NCI-H2107 (cell line): ENCODE data around the gene EXOSC10.
"Not testable (repeated sequence)": the region's sequence is repeated elsewhere in the genome, so short reads cannot be mapped to it uniquely, and the experiment has no call there.

Experiments used
- DNase-seq: peaks from one replicate; lab custom pipeline; 2025; lab: John Stamatoyannopoulos, UW

EXOSC10 gene

DNA sequence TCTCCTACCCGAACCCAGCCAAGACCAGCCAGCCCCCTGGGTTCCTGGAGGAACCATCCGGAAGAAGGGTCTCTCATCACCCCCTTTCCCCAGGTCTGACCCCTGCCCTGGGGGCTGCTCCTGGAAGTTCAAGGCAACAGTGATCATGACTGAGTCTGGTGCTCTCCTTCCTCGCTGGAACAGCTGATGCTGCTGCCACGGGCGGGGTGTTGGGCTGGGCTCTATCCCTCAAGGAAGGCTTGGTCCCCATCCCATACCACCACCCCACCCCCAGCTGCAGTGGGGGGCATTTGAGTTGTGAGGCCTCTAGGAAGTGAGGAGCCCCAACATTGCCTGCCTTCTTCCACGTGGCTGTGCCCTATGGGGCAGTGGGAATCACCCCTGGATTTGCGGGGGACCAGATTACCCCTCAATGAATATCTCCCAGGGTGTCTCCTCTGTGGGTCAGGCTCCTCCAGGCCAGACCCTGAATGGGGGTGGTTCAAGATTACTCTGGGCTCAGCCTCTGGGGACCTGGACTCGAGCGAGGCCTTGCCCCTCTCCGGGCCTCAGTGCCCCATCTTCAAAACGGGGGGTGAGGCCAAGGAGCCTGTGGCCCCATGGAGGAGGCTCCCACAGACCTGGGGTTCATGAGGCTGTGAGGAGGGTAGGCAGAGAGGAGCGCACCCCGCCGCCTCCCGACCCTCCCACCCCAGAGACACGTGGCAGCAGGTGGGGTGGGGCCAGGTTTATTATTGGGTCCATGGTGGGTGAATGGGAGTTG, 55.4 kb downstream of the EXOSC10 start:
- no peak for DNase-seq

DNA sequence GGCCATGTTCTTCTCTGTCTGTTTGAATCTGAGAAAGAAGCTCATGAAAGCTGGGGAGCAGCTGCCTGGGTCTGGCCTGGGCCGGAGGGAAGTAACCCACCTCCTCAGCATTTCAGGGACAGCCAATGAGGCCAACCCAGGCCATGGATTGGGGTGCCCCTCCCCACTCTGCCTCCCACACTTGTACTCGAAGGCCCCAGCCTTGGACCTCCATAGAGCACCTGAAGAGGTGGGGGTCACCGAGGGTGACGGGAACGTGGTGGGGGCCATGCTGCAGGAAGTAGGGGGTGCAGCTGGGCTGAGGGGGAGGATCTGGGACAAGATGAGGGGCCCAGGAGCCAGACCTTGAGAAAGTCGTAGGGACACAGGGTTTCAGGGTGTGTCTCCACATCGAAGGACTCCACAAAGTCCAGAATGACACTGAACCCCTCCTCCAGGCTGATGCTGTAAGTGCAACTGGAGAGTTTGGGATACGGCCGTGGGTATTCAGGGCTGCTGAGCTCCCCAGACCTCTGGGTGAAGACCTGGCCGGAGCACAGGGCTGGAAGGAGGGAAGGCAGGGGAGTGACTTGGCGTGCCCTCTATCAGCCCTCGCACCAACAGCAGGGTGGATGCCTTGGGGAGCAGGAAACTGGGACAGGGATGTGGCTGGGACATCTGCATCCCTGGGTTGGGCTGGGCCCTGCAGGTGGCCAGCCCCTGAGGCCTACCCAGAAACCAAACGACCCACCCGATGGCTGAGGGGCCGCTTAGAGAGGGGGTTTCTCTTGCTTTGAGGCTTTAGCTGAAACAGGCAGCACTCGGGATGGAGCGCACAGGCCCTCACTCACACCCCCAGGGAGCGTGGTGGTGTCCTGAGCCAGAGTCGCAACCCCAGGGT, 56.4 kb downstream of the EXOSC10 start:
- DNase-seq = no peak

DNA sequence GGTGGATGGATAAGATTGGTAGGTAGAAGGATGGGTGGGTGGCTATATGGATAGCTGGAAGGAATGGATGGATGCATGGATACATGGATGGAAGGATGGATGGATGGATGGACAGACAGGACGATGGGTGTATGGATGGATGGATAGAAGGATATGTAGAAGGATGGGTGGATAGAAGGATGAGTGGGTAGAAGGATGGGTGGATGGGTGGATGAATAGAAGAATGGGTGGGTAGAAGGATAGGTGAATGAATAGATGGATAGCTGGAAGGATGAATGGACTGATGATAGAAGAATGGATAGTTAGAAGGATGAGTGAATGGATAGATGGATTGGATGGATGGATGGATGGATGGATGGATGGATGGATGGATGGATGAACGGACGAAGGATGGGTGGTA, 57.6 kb downstream of the EXOSC10 start:
- no peak for DNase-seq

DNA sequence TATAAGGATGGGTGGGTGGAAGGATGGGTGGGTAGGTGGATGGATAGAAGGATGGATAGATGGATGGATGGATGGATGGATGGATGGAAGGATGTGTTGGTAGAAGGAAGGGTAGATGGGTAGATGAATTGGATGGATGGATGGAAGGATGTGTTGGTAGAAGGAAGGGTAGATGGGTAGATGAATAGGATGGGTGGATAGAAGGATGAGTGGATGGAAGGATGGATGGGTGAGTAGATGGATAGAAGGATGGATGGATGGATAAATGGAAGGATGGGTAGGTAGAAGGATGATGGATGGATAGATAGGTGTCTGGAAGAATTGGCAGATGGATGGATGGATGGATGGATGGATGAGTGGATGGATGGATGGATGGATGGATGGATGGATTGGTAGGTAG, 58.6 kb downstream of the EXOSC10 start:
- no peak for DNase-seq

DNA sequence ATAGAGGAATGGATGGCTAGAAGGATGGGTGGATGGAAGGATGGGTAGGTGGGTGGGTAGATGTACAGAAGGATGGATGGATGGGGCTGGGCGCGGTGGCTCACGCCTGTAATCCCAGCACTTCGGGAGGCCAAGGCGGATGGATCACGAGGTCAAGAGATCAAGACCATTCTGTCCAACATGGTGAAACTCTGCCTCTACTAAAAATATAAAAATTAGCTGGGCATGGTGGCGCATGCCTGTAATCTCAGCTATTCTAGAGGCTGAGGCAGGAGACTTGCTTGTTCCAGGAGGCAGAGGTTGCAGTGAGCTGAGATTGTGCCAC, 59.6 kb downstream of the EXOSC10 start:
- DNase-seq = not testable (repeated sequence)

DNA sequence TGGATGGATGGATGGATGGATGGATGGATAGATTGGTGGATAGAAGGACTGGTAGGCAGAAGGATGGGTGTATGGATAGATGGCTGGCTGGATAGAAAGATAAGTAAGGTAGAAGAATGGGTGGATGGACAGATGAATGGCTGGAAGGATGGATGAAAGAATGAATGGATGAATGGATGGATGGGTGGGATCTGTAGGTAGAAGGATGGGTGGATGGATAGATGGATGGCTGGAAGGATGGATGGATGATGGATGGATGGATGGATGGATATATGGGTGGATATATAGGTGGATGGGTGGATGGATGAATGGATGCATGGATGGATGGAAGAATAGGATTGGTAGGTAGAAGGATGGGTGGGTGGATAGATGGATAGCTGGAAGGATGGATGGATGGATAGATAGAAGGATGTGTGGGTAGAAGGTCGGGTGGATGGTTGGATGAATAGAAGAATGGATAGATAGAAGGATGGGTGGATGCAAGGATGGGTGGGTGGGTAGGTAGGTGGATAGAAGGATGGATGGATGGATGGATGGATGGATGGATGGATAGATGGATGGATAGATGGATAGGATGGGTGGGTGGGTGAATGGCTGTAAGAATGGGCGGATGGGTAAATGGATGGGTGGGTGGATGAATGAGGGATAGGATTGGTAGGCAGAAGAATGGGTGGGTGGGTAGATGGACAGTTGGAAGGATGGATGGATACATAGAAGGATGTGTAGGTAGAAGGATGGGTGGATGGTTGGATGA, 60.1 kb downstream of the EXOSC10 start:
- no peak for DNase-seq

DNA sequence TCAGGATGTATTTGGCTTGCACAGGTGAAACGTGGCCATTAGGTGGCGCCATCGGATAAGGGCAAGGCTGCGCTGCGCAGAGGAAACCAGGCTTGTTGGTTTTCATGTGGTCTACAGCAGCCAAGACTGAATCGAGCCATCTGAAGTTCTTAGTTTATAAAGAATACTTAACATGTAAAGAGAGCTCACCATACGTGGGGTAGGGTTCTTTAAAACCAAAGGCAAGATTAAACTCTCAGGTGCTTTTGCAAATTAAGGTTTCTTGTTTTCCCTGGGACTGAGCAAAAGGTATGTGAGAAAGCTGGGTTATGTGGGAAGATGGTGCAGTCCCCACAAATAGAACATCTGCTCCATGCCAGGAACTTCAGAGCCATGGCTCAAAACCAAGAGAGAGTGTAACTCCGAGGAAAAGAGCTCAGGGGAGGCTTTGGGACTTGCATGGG, 61.9 kb downstream of the EXOSC10 start:
- DNase-seq = peak; percentile 80

DNA sequence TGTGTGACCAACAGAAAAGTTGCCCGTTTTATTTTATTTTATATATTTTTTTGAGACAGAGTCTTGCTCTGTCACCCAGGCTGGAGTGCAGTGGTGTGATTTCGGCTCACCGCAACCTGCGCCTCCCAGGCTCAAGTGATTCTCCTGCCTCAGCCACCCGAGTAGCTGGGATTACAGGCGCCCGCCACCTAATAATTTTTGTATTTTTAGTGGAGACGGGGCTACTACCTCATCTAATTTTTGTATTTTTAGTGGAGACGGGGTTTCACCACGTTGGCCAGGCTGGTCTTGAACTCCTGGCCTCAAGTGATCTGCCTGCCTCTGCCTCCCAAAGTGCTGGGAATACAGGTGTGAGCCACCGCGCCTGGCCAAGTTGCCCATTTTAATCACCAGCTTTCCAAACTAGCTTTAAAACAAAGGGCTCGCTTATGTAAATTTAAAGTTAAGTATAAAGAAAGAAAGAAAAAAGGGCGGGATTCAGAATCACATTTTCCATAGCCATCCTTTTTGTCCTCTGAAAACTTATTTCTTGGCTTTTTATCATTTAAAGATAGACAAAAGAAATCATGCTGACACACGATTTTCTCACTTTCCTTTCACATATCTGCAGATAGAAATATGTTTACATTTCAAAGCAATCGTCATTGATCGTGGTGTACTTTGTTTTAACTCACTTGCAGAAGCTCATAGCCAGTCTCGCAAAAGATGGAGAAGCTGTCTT, 62.5 kb downstream of the EXOSC10 start:
- not testable (repeated sequence) for DNase-seq

DNA sequence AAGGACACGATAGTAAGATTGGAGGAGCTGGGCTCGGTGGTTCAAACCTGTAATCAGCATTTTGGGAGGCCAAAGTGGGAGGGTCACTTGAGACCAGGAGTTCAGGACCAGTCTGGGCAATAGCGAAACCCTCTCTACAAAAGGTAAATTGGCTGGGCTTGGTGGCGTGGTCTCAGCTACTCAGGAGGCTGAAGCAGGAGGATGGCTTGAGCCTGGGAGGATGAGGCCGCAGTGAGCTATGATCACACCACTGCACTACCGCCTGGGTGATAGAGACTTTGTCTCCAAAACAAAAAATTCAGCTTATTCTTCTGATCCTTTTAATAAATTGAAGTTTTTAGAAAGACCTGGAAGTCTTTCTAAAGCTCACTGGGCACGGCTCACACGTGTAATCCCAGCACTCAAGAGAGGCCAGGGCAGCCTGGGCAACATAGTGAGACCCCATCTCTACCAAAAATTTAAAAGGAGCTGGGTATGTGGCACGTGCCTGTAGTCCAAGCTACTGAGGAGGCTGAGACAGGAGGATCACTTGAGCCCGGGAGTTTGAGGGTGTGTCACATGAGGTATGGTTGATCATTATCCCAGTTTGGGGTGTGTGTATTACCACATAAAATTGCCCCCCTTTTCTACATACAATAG, 67.9 kb downstream of the EXOSC10 start:
- DNase-seq = no peak

DNA sequence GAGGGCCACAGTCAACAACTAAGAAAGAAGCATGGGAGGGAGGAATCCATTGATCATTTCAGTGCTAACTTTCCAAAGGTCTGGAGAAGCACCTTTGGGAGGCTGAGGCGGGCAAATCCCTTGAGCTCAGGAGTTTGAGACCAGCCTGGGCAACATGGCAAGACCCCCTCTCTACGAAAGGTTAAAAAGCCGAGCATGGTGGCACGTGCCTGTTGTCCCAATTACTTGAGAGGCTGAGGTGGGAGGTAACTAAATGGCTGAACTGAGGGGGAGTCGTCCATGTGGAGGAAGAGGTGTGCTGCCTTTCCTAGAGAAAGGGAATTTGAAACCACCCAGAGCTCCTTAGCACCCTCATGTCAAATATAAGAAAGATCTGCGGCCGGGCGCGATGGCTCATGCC, 68.8 kb downstream of the EXOSC10 start:
- DNase-seq = no peak

DNA sequence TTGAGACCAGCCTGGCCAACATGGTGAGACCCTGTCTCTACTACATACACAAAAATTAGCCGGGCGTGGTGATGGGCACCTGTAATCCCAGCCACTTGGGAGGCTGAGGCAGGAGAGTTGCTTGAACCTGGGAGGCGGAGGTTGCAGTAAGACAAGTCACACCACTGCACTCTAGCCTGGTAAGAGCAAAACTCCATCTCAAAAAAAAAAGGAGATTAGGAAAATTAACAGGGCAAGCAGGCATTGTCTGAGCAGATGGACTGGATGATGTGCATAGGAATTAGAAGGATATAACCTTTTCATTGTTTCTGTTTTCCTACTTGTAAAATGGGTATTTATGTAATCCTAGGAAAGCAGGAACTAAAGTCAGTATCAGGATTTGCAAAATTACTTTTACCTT, 71.7 kb downstream of the EXOSC10 start:
- no peak for DNase-seq

DNA sequence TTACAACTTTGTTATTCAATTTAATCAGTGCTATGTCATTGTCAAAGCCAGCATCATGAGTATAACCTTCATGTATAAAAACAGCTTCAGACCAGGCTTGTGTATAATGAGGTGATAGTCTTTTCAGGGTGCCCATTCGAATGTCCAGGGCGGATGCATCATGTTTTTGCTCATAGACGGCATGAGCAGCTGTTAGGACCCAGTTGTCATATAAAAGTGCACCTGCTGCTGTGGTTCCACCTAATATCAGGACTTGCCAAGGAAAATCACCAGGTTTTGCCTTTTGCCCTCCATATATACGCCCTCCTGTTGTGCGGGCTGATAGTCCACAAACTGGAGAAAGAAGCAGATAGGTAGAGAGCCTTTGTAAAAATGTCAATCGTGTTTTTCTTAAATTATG, 72.4 kb downstream of the EXOSC10 start:
- DNase-seq = no peak

DNA sequence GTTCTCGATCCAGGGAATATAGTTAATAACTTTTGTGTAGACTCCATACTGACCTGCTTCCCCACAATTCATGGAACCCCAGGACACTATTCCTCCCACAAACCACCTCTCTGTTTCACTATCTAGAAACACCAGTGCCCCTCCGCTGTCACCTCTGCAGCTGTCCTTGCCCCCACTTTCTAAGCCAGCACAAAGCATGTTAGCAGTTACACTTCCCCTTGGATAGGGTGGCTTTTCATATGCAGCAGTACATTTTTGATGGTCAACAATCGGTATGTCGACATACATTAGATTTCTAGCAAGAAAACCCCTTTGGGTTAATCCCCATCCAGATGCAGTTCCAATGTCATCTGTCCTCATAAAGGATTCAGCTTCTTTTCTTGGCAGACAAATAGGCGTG, 72.8 kb downstream of the EXOSC10 start:
- no peak for DNase-seq

DNA sequence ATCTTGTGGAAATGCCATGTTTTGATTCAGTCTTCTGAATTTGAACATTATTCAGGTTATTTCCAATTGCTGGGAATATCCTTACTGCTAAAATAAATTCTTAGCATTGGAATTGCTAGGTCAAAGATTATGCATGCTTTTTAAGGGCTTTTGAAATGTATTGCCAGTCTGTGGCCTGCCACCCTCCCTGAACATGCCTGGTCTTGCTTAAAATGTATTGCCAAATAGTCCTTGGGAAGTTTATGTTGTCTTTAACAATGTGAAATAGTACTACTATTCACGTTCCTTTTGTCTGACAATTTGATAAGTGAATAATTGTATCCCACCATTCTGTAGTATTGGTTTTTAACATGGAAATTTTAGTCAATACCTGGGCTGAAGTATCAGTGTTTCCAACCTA, 73.6 kb downstream of the EXOSC10 start:
- DNase-seq = no peak

DNA sequence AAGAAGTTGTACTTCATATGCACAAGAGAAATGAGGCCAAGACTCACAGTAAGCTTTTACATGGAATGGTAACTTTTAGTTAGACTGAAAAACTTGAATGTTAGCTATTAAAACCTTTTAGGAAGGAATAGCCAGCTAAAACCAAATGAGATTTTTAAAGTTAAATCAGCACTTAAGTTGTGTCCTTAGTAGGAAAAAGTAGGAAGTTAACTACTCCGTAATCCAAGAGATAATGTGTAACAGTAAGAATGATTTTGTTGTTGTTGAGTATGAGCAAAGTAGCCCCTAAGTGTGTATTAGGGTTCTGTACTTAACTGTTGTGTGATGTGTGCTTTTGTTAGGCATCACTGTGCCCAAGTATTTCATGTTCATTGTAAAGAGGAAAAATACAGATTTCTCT, 74.1 kb downstream of the EXOSC10 start:
- DNase-seq = no peak

DNA sequence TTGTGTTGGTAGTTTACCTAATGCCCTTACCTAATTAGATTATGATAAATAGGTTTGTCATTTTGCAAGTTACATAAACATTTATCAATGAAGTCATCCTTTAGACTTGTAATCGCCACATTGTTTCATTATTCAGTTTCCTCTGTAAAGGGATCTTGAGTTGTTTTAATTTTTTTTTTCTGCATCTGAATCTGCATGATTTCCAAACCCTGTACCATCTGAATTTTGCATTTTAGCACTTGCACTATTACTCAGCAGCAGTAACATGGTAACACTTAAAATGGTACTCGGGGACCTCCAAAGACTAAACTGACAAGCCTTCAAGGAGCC, 74.8 kb downstream of the EXOSC10 start:
- DNase-seq = no peak

DNA sequence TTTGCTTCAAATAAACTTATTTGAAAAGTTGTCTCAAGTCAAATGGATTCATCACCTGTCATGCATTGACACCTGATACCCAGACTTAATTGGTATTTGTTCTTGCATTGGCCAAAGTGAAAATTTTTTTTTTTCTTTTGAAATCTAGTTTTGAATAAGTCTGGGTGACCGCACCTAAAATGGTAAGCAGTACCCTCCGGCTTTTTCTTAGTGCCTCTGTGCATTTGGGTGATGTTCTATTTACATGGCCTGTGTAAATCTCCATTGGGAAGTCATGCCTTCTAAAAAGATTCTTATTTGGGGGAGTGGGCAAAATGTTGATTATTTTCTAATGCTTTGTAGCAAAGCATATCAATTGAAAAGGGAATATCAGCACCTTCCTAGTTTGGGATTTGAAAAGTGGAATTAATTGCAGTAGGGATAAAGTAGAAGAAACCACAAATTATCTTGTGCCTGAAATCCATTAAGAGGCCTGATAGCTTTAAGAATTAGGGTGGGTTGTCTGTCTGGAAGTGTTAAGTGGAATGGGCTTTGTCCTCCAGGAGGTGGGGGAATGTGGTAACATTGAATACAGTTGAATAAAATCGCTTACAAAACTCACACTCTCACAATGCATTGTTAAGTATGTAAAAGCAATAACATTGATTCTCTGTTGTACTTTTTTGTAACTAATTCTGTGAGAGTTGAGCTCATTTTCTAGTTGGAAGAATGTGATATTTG, 75.4 kb downstream of the EXOSC10 start:
- DNase-seq = no peak

DNA sequence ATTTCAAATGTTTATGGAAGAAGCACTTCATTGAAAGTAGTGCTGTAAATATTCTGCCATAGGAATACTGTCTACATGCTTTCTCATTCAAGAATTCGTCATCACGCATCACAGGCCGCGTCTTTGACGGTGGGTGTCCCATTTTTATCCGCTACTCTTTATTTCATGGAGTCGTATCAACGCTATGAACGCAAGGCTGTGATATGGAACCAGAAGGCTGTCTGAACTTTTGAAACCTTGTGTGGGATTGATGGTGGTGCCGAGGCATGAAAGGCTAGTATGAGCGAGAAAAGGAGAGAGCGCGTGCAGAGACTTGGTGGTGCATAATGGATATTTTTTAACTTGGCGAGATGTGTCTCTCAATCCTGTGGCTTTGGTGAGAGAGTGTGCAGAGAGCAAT, 76.5 kb downstream of the EXOSC10 start:
- no peak for DNase-seq

DNA sequence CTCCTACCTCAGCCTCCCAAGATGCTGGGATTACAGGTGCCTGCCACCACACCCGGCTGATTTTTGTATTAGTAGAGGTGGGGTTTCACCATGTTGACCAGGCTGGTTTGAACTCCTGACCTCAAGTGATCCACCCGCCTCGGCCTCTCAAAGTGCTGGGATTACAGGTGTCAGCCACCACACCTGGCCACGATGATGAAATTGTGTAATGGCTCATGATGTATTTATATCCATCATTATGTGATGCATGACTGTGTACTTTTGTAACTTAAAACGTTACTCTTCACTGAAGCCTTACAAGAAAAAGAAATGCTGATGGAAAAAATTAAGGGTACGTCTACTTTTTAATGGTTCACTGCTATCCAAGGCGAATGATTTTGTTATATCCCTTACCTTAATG, 79.7 kb downstream of the EXOSC10 start:
- no peak for DNase-seq

DNA sequence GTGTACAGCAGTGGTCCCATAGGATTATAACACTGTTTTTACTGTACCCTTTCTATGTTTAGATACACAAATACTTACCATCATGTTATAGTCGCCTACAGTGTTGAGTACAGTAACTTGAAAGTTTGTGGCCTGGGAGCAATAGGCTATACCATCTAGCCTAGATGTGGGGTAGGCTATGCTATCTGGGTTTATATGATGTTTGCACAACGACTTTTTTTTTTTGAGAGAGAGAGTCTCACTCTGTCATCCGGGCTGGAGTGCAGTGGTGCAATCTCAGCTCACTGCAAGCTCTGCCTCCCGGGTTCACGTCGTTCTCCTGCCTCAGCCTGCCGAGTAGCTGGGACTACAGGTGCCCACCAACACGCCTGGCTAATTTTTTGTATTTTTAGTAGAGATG, 80.3 kb downstream of the EXOSC10 start:
- not testable (repeated sequence) for DNase-seq
